Astrocyte of the spinal cord (primary cell): ENCODE data around the gene OLIG1.

Source experiments
- DNase-seq: peaks from one replicate; pipeline ENCODE4 v3.0.0; 2011; ENCODE audit warnings: low read depth, low spot score
- H3K4me3 ChIP-seq: 2 replicates; pipeline ENCODE4 v1.5.1; 2011; ENCODE audit warnings: low read depth, mild to moderate bottlenecking, low read length, moderate library complexity
- CTCF ChIP-seq: IDR thresholded peaks from 2 replicates; pipeline ENCODE4 v1.5.1; 2012; ENCODE audit warnings: low read depth, mild to moderate bottlenecking, low read length, inconsistent platforms
- in situ Hi-C: cut with HindIII; loops from 2 replicates; pipeline ENCODE4 v1.10.0; 2017; ENCODE audit warnings: low sequenced_read_pairs

Gene OLIG1

GRCh38 chr21:33027401-33028286, 42.3 kb upstream of the OLIG1 start:
- DNase-seq: no peak
- no peak overlapping the region for H3K4me3 ChIP-seq
- in situ Hi-C loops: no loop called here
- no peak for TF ChIP-seq CTCF

GRCh38 chr21:33028287-33028670, 41.7 kb upstream of the OLIG1 start:
- H3K4me3 ChIP-seq: no peak overlapping the region
- in situ Hi-C loops: no loop called here
- no peak for DNase-seq
- TF ChIP-seq CTCF: no peak

DNA sequence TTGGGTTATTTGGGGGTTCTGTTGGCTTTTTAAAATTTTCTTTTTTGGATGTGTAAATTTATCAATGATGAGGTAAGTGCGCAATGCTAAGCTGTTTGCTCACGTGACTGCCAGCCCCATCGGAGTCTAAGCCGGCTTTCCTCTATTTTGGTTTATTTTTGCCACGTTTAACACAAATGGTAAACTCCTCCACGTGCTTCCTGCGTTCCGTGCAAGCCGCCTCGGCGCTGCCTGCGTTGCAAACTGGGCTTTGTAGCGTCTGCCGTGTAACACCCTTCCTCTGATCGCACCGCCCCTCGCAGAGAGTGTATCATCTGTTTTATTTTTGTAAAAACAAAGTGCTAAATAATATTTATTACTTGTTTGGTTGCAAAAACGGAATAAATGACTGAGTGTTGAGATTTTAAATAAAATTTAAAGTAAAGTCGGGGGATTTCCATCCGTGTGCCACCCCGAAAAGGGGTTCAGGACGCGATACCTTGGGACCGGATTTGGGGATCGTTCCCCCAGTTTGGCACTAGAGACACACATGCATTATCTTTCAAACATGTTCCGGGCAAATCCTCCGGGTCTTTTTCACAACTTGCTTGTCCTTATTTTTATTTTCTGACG, 41.1 kb upstream of the OLIG1 start:
- DNase-seq: no peak

GRCh38 chr21:33029385-33029921, 40.5 kb upstream of the OLIG1 start:
- in situ Hi-C loops: no loop called here
- no peak for DNase-seq
- H3K4me3 ChIP-seq: no peak overlapping the region
- no peak for TF ChIP-seq CTCF

More for the DNA sequence above, 41.1 kb upstream of the OLIG1 start:
- in situ Hi-C loops: no loop called here
- H3K4me3 ChIP-seq: no peak overlapping the region
- no peak for TF ChIP-seq CTCF

DNA sequence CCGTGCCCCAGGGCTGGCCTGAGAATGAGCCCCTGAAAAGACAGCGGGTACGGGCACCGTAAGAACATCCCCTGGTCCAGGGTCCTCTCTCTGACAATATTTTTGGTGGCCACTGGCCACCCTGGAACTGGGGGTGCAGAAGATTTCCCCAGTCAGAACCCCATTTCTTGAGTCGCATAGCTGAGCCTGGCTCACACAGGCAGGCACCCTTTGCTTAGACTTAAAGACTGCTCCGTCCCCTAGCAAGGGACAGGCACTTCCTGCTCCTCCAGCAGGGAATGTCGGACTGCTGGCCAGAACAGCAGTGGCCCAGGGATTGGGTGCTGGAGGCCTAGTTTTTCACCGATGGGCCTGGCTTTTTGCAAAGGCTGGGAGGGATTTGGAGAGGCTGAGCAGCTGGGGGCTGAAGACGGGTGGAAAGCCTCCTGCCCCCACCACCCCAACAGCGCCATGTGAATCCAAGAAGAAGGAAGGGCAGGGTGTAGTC, 39.9 kb upstream of the OLIG1 start:
- no peak overlapping the region for H3K4me3 ChIP-seq
- no peak for TF ChIP-seq CTCF
- no peak for DNase-seq
- in situ Hi-C loops: no loop called here

DNA sequence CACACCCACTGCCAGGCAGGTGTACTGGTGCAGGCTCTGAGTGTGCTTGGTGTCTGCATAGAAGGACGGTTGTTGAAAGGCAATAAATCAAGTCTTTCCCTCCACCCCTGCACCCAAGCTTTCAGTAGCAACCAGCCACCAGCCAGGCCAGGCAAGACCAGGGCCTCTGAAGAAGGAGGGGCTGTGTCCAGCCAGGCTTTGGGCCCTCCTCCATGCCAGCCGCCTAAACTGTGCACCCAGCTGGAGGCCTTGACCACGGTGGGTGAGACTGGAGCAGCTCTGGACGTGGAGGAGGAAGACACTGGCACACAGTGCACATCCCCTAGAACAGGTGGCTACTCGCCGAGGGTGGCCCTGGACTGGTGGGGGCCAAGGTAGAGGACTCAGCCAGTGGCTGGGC, 39.3 kb upstream of the OLIG1 start:
- DNase-seq: no peak
- no peak for TF ChIP-seq CTCF
- in situ Hi-C loops: no loop called here
- H3K4me3 ChIP-seq: no peak overlapping the region
